Right lobe of liver (tissue), 4 donors: ENCODE results near the gene DPP6.
"Not testable (repeated sequence)": the region's sequence is repeated elsewhere in the genome, so short reads cannot be mapped to it uniquely, and the experiment has no call there.

Experiments used
- CTCF ChIP-seq, 4 donors: fragments of 200-600 bp in 3 of 4; fragments of 450-650 bp in 1 of 4; IDR thresholded peaks; one replicate each; pipeline versions ENCODE4 v1.5.1 to v1.8.0; 2016 to 2022; ENCODE audit warnings: antibody characterized with exemption in 4 of 4, mild to moderate bottlenecking in 2 of 4
- POLR2A ChIP-seq: fragments of 450-650 bp; IDR thresholded peaks from one replicate; pipeline ENCODE4 v1.6.1; 2017; ENCODE audit warnings: antibody characterized with exemption, mild to moderate bottlenecking
- donor health status: DM: no; HTN: no; CAD: no.
- donor health status: DM: no; HTN: no; CAD: no.
- donor health status: DM: no; HTN: yes; CAD: no.

GRCh38 chr7:154113732-154114351 lies 61.6 kb downstream of the DPP6 start:
- not testable (repeated sequence) for TF ChIP-seq CTCF (IDR thresholded peaks at IDR 0.05); POLR2A
